SK-N-SH treated with all-trans-retinoic acid at 6 μM for 48 hours (cell line): Measurements from ENCODE around the gene BBOF1.

Experiments
- ATAC-seq: fragments of 200-7000 bp; cut with Tn5 transposase; 3 replicates; pipeline ENCODE4 v1.9.1; 2020; ENCODE audit warnings: mild to moderate bottlenecking, moderate library complexity
- ARNTL ChIP-seq: fragments of 450-650 bp; formaldehyde crosslinking; IDR thresholded peaks from 2 replicates; pipeline ENCODE4 v1.5.0; 2020; ENCODE audit warnings: low read depth, mild to moderate bottlenecking, moderate library complexity, borderline replicate concordance
- BACH2 ChIP-seq: fragments of 250-450 bp; sonication (Bioruptor Pico); IDR thresholded peaks from 2 replicates; pipeline ENCODE4 v1.9.0; 2021; ENCODE audit warnings: mild to moderate bottlenecking, borderline replicate concordance
- CSRNP3 ChIP-seq: fragments of 250-450 bp; sonication (Bioruptor Pico); IDR thresholded peaks from 2 replicates; pipeline ENCODE4 v1.5.1; 2021; ENCODE audit warnings: mild to moderate bottlenecking, moderate library complexity
- ESRRG ChIP-seq: fragments of 250-450 bp; sonication (Bioruptor Pico); IDR thresholded peaks from 2 replicates; pipeline ENCODE4 v1.6.1; 2021; ENCODE audit warnings: mild to moderate bottlenecking
- GLIS3 ChIP-seq: fragments of 250-450 bp; sonication (Bioruptor Pico); IDR thresholded peaks from 2 replicates; pipeline ENCODE4 v1.5.0; 2020; ENCODE audit warnings: mild to moderate bottlenecking, moderate library complexity
- ISL1 ChIP-seq: fragments of 250-450 bp; sonication (Bioruptor Pico); IDR thresholded peaks from 2 replicates; pipeline ENCODE4 v2.1.2; 2022; ENCODE audit warnings: mild to moderate bottlenecking, moderate library complexity
- OSR1 ChIP-seq: fragments of 250-450 bp; sonication (Bioruptor Pico); IDR thresholded peaks from 2 replicates; pipeline ENCODE4 v1.8.0; 2022; ENCODE audit warnings: moderate library complexity, mild to moderate bottlenecking, inconsistent platforms
- PATZ1 ChIP-seq: fragments of 250-450 bp; sonication (Bioruptor Pico); IDR thresholded peaks from 2 replicates; pipeline ENCODE4 v1.8.0; 2020; ENCODE audit warnings: mild to moderate bottlenecking, moderate library complexity, borderline replicate concordance
- PPARA ChIP-seq: fragments of 250-450 bp; sonication (Bioruptor Pico); IDR thresholded peaks from 2 replicates; pipeline ENCODE4 v1.5.0; 2020; ENCODE audit warnings: mild to moderate bottlenecking, borderline replicate concordance
- SNAI2 ChIP-seq: fragments of 250-450 bp; sonication (Bioruptor Pico); IDR thresholded peaks from 2 replicates; pipeline ENCODE4 v1.5.0; 2020; ENCODE audit warnings: mild to moderate bottlenecking, moderate library complexity
- TCF4 ChIP-seq: fragments of 250-450 bp; sonication (Bioruptor Pico); IDR thresholded peaks from 2 replicates; pipeline ENCODE4 v1.8.0; 2021; ENCODE audit warnings: mild to moderate bottlenecking, moderate library complexity, borderline replicate concordance
- TOX ChIP-seq: fragments of 250-450 bp; sonication (Bioruptor Pico); IDR thresholded peaks from 2 replicates; pipeline ENCODE4 v1.8.0; 2021; ENCODE audit warnings: mild to moderate bottlenecking, moderate library complexity, borderline replicate concordance
- ZC3H10 ChIP-seq: fragments of 250-450 bp; sonication (Bioruptor Pico); IDR thresholded peaks from 2 replicates; pipeline ENCODE4 v1.5.1; 2021; ENCODE audit warnings: mild to moderate bottlenecking, moderate library complexity
- ZFP3 ChIP-seq: fragments of 250-450 bp; sonication (Bioruptor Pico); IDR thresholded peaks from 2 replicates; pipeline ENCODE4 v1.5.0; 2020; ENCODE audit warnings: mild to moderate bottlenecking, moderate library complexity
- ZNF565 ChIP-seq: fragments of 450-650 bp; formaldehyde crosslinking; conservative IDR thresholded peaks from 2 replicates; pipeline ENCODE4 v1.5.0; 2020; ENCODE audit warnings: low read depth, mild to moderate bottlenecking, moderate library complexity
- ZNF70 ChIP-seq: fragments of 450-650 bp; formaldehyde crosslinking; IDR thresholded peaks from 2 replicates; pipeline ENCODE4 v1.5.0; 2020; ENCODE audit warnings: mild to moderate bottlenecking, moderate library complexity
- ZNF8 ChIP-seq: fragments of 450-650 bp; formaldehyde crosslinking; IDR thresholded peaks from 2 replicates; pipeline ENCODE4 v1.5.0; 2020; ENCODE audit warnings: mild to moderate bottlenecking, moderate library complexity
- TF ChIP-seq, protein P1 (sequence below): fragments of 250-450 bp; sonication (Bioruptor Pico); IDR thresholded peaks from 2 replicates; pipeline ENCODE4 v1.8.0; 2021; ENCODE audit warnings: low read depth, mild to moderate bottlenecking, moderate library complexity, borderline replicate concordance
- TF ChIP-seq, protein P2 (sequence below): fragments of 250-450 bp; sonication (Bioruptor Pico); IDR thresholded peaks from 2 replicates; pipeline ENCODE4 v1.5.1; 2020; ENCODE audit warnings: low read depth, mild to moderate bottlenecking, moderate library complexity
- TF ChIP-seq, protein P3 (sequence below): fragments of 250-450 bp; sonication (Bioruptor Pico); IDR thresholded peaks from 2 replicates; pipeline ENCODE4 v1.5.0; 2020; ENCODE audit warnings: mild to moderate bottlenecking, moderate library complexity

The BBOF1 gene

DNA sequence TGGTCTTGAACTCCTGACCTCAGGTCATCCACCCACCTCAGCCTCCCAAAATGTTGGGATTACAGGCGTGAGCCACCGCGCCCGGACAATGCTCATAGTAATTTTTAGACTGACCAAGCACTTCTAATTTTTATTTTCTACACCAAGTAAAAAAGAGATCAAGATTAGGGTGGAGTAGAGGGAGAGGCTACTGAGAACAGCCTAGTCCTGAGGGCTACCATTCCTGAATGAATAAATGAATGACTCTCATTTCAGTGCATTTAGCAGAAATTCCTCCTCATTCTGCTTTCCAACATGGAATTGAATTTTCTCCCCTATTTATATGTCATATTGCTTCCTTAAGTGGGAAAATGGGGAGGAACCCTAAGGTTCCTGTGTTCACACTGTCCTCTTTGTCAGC lies 26.4 kb downstream of the BBOF1 start:
- TF ChIP-seq ZFP3 (CRISPR knock-in tag) (no peak), ISL1 (CRISPR knock-in tag) (no peak), ZNF70 (CRISPR knock-in tag) (no peak), ZNF8 (no peak), PPARA (CRISPR knock-in tag) (no peak), ZNF565 (CRISPR knock-in tag) (no peak), PATZ1 (CRISPR knock-in tag) (no peak), BACH2 (CRISPR knock-in tag) (no peak), ESRRG (CRISPR knock-in tag) (no peak)
- TF ChIP-seq, protein P1, sequence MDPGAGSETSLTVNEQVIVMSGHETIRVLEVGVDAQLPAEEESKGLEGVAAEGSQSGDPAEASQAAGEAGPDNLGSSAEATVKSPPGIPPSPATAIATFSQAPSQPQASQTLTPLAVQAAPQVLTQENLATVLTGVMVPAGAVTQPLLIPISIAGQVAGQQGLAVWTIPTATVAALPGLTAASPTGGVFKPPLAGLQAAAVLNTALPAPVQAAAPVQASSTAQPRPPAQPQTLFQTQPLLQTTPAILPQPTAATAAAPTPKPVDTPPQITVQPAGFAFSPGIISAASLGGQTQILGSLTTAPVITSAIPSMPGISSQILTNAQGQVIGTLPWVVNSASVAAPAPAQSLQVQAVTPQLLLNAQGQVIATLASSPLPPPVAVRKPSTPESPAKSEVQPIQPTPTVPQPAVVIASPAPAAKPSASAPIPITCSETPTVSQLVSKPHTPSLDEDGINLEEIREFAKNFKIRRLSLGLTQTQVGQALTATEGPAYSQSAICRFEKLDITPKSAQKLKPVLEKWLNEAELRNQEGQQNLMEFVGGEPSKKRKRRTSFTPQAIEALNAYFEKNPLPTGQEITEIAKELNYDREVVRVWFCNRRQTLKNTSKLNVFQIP (CRISPR knock-in tag), result no peak
- ATAC-seq, result no peak

DNA sequence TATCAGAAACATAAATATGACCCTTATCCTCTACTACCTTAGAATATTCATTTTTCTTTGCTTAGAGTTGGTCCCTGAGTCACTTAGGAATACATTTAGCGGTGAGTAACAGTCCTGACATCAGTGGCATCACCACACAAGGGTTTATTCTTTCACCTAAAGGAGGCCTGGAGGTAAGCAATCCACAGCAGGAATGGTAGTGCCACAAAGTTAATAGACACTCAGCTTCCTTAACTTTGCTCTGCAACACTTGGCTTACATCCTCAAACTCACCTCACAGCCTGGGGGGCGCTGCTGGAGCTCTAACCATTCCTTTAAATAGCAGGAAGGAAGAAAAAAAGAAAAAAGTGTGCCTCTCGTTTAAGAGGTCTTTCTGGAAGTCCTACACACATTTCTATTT lies 29.1 kb downstream of the BBOF1 start:
- no peak for ATAC-seq
- TF ChIP-seq, protein P1 (CRISPR knock-in tag), result no peak
- TF ChIP-seq ESRRG (CRISPR knock-in tag) (no peak), OSR1 (CRISPR knock-in tag) (no peak), PATZ1 (CRISPR knock-in tag) (no peak), ARNTL (no peak), CSRNP3 (CRISPR knock-in tag) (no peak), BACH2 (CRISPR knock-in tag) (no peak), TOX (CRISPR knock-in tag) (no peak), GLIS3 (CRISPR knock-in tag) (no peak), ZNF70 (CRISPR knock-in tag) (no peak), ZNF8 (no peak), ZC3H10 (CRISPR knock-in tag) (no peak), TCF4 (CRISPR knock-in tag) (no peak), SNAI2 (CRISPR knock-in tag) (no peak)
- TF ChIP-seq, protein P2, sequence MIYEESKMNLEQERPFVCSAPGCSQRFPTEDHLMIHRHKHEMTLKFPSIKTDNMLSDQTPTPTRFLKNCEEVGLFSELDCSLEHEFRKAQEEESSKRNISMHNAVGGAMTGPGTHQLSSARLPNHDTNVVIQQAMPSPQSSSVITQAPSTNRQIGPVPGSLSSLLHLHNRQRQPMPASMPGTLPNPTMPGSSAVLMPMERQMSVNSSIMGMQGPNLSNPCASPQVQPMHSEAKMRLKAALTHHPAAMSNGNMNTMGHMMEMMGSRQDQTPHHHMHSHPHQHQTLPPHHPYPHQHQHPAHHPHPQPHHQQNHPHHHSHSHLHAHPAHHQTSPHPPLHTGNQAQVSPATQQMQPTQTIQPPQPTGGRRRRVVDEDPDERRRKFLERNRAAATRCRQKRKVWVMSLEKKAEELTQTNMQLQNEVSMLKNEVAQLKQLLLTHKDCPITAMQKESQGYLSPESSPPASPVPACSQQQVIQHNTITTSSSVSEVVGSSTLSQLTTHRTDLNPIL (CRISPR knock-in tag), result no peak
- TF ChIP-seq, protein P3, sequence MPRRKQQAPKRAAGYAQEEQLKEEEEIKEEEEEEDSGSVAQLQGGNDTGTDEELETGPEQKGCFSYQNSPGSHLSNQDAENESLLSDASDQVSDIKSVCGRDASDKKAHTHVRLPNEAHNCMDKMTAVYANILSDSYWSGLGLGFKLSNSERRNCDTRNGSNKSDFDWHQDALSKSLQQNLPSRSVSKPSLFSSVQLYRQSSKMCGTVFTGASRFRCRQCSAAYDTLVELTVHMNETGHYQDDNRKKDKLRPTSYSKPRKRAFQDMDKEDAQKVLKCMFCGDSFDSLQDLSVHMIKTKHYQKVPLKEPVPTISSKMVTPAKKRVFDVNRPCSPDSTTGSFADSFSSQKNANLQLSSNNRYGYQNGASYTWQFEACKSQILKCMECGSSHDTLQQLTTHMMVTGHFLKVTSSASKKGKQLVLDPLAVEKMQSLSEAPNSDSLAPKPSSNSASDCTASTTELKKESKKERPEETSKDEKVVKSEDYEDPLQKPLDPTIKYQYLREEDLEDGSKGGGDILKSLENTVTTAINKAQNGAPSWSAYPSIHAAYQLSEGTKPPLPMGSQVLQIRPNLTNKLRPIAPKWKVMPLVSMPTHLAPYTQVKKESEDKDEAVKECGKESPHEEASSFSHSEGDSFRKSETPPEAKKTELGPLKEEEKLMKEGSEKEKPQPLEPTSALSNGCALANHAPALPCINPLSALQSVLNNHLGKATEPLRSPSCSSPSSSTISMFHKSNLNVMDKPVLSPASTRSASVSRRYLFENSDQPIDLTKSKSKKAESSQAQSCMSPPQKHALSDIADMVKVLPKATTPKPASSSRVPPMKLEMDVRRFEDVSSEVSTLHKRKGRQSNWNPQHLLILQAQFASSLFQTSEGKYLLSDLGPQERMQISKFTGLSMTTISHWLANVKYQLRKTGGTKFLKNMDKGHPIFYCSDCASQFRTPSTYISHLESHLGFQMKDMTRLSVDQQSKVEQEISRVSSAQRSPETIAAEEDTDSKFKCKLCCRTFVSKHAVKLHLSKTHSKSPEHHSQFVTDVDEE, result no peak
